Fibroblast of skin of left biceps (primary cell): Measurements from ENCODE around the gene RNF208.
"Not testable (repeated sequence)": the region's sequence is repeated elsewhere in the genome, so short reads cannot be mapped to it uniquely, and the experiment has no call there.

Experiments
- DNase-seq, 2 experiments: peaks; one replicate each; pipeline ENCODE4 v3.0.0-alpha.2; 2013; ENCODE audit warnings: low read depth in 2 of 2

The RNF208 gene

GRCh38 chr9:137253717-137254623 is 31.9 kb upstream of the RNF208 start:
- no peak for DNase-seq

- DNase-seq = no peak
Observed at GRCh38 chr9:137252555-137253506, 30.8 kb upstream of the RNF208 start.

GRCh38 chr9:137251490-137252268 is 29.6 kb upstream of the RNF208 start:
- no peak for DNase-seq

DNA sequence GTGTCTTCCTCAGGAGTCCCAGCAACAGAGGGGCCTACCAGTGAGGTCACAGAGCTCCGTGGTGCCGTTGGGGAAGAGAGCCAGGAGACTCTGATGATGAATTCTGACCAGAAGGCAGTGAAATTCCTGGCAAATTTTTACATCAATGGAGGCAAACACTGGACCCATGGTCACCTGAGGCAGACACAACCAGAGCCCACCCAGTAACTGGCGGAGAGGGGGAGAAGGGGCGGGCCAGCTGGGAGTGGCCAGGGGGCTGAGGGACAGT is 29.1 kb upstream of the RNF208 start, which contains the start of gene STPG3:
Gene STPG3, plus strand, starts transcription at position 93 of the 268 bp plus-strand sequence. Its CDS starts 1 bp downstream, at position 94.
- no peak for DNase-seq

- no peak for DNase-seq
Observed at GRCh38 chr9:137250329-137251193, 28.5 kb upstream of the RNF208 start.

DNA sequence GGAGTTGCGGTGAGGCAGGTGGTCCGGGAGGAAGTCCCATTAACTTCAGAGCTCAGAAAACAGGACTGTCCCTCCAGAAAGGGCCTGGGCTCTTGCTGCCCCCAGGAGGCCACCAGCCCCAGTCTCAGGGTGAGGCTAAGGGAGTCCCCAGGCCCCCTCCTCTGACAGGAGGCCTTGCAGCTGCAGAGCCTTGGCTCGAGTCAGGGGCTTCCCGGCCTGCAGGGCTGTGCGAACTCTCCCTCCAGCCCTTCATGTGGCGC is 25.8 kb upstream of the RNF208 start:
- no peak for DNase-seq

DNA sequence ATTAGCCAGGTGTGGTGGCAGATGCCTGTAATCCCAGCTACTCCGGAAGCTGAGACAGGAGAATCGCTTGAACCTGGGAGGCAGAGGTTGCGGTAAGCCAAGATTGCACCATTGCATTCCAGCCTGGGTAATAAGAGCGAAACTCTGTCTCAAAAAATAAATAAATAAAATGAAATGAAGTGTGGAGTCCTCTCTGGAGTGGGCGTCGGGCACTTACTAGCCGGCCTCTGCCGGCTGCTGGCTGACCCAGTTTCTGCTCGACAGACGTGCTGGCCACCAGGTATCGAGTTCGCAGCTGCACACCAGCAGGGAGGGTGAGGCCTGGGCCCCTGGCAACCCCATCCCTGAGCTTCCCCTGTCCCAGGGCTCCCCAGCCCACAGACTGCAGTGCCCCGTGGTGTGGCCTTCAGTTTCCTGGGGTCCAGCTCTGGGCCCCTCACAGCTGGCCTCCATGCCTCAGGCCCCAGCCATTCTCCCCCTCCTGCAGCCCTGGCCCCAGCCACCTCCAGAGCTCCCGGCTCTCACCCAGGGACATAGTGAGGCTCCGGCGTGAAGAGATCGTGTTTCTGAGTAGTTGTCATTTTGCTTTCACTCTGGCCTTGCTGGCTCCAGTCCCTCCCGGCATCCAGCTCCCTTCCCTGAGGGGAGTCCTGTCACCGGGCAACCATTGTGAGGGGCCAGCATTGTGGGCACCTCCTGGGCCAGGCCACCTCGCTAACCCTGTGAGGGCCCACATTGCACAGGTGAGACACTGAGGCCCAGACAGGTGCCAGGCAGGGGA is 25.3 kb upstream of the RNF208 start:
- no peak for DNase-seq

DNA sequence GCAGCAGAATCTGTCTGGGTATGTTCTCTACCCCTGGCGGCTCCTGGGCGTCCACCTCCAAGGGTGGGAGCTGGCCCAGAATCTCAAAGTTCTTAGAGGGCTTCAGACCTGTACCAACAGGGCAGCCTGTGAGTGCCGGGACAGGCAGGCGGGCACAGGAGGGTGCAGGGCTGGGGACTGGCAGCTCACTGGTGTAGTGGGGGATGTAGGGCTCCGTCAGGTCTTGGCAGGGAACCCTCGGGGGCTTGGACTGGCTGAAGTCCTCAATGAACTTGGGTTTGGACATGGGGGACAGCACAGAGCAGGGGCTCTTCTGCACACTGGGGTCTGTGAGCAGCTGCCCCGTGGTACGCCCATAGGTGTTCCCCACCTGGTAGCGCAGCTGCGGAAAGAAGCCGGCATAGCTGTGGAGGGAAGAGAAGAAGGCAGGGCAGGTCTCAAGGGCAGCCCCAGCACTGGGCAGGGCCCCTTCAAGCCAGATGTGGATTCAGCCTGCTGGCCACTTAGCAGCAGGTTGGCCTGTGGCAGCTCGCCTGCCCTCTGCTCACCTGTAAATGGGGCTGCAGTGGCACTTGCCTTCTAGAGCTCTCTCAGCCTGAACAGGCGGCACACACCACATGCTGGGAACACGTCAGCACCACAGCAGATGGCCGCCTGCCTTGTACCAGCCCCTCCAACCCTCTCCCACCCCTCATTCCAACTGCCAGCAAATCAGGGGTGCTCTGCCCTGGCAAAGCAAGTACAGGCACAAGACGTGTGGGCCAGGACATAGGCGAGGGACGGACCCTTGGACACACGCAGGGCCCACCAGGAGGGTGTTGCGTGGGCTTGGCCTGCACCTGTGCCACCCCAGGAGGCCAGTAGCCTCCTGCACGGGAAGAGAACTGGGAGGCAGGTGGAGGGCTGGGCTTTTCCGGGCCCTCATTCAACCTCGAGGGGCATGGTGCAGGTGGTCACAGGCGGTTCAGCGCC is 23.7 kb upstream of the RNF208 start:
- no peak for DNase-seq

DNA sequence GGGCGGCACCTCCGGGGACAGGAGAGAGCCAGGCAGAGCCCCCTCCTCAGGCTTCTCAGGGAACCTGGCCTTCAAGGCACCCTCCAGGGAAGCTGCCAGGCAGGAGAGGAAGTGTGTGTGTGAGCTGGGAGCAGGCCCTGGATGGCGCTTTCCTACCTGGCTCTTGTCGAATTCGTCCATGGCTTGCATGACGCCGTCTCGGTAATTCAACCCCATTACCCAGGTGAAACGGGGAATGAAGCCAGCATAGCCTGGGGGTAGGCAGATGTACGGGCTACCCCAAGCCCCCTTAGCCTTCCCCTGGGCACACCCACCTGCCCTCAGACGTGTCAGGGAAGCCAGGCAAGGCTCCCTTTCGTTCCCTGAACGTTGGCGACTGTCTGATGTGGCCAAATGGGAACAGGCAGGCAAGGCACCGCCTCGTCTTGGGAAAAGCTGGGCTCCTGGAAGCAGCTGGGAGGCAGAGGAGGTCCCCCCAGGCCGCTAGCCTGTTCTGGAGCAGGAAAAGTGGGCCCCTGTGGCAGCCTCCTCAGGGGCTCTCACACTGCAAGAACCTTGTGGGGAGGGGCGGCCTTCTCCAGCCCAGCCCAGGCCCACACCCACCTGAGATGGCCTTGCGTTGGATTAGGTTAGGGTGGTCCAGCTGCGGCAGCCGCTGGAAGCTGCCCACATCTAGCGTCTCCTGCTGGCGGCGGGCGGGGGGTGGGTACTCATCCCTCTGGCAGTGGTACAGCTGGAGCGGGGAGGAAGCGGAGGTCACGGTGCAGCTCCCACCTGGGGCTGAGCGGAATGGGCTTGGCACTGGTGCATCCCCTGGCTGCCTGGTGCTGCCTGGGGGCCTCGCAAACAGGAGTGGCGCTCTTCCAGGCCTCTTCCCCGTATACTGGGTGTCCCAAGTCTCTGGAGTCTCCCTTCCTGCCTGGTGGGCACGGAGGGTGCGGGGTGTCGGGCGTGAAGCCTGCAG is 22.7 kb upstream of the RNF208 start:
- DNase-seq = no peak

DNA sequence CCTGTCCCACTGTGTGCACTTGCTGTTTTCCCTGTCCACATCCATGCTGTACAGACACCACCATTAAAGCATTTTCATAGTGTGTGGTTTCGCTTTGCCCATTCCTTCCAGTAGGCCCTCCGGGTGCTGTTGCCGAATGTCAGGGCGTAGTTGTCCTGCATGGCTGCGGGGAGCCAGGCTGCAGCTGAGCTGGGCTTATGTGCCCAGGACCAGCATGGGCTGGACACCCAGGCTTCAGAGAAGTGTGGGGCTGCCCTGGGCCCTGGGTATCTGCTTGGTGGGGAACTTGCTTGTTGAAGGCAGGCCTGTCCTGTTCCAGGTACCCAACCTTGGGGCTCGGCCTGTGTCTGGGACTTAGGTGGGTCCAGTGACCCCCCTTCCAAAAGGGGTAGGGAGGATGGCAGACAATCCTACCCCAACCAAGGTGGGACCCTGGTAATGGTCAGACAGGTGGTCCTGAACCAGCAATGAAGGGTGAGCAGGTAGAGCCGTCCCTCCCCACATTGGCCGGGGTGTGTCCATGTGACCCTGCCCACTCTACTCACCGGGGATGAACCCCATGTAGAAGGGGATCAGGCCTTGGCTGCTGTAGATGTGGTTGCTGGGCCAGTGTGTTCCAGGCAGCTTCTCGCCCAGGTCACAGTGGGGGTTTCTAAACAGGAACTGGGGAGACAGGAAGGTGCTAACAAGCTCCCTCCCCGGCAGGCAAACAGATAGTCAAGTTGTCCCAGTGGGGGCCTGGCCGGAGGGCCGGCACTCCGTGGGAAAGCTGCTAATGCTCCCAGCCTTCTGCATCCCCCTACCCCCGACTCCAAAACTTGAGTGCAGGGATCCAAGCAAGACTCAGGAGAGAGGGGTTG is 21.8 kb upstream of the RNF208 start:
- no peak for DNase-seq

GRCh38 chr9:137243266-137243625 is 21.2 kb upstream of the RNF208 start:
- DNase-seq = not testable (repeated sequence)

DNA sequence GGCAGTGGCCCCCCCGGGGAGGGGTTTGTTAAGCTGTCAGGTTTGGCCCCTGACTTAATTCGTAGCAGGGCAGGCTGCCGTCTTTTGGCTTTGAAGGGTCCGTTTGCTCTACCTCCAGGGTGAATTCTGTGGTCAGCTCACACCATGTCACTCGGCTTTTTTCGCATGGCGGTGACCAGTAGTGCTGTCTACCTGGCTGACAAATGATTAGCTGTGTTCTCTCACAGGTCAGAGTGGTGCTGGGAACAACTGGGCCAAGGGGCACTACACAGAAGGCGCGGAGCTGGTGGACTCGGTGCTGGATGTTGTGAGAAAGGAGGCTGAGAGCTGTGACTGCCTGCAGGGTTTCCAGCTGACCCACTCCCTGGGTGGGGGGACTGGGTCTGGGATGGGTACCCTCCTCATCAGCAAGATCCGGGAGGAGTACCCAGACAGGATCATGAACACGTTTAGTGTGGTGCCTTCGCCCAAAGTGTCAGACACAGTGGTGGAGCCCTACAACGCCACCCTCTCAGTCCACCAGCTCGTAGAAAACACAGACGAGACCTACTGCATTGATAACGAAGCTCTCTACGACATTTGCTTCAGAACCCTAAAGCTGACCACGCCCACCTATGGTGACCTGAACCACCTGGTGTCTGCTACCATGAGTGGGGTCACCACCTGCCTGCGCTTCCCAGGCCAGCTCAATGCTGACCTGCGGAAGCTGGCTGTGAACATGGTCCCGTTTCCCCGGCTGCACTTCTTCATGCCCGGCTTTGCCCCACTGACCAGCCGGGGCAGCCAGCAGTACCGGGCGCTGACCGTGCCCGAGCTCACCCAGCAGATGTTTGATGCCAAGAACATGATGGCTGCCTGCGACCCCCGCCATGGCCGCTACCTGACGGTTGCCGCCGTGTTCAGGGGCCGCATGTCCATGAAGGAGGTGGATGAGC is 20.5 kb upstream of the RNF208 start:
- DNase-seq = no peak

- no peak for DNase-seq
Observed at GRCh38 chr9:137241490-137242268, 19.6 kb upstream of the RNF208 start.

DNA sequence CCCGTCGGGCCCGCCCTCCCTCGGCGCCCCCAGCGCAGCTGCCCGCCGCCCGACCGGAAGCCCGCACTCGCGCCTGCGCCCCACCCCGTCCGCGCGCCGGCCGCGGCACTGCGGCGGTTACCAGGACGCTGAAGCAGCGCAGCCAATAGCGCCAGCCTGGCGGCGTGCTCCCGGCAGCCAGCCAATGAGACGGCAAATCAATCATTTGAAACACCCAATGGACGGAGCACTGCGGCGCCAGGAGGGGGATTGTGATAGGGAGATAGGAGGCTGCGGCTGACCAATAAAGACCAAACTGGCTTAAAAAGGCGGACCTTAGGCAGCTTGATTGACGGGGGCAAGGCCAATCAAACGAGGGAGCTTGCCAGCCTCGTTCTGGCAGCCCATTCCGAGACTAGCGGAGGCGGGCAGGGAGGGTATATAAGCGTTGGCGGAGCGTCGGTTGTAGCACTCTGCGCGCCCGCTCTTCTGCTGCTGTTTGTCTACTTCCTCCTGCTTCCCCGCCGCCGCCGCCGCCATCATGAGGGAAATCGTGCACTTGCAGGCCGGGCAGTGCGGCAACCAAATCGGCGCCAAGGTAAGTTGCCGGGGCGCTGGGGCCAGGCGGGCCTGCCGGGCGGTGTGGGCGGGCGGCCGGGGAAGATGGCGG is 18.9 kb upstream of the RNF208 start, which contains the start of gene TUBB4B:
Gene TUBB4B, plus strand, starts transcription at position 447 of the 649 bp plus-strand sequence. Its CDS starts 74 bp downstream, at position 521.
- DNase-seq = peak; percentile 100
